Stimulated activated CD4-positive, alpha-beta T cell treated with anti-CD3 and anti-CD28 coated beads, Interleukin-15, amount 100 ng/mL, for 48 hours (primary cell): Measurements from ENCODE around the gene ATP5MC2.
"Not testable (repeated sequence)": the region's sequence is repeated elsewhere in the genome, so short reads cannot be mapped to it uniquely, and the experiment has no call there.

Source experiments
- DNase-seq, 2 donors: peaks; one replicate each; pipeline ENCODE4 v3.0.0-alpha.2; 2020; ENCODE audit warnings: low read depth in 2 of 2

The ATP5MC2 gene

DNA sequence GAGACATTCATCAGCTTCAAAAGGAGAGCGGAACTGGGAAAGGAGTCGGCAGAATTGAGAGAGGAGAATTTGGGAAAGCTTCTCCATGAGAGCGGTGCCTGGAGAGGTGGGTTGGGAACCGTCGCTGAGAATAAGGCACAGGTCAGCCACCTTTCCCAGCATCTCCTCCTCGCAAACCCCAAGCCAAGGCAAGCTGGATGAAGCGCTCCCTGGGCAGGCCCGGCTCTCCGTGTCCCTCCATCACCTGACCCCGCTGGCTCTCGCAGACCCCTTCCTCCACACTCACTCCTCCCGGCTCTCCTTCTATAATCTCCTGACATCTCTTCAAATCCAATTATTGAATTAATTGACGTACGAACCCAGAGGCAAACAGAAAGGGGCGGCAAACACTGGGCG is 18.9 kb upstream of the ATP5MC2 start:
- no peak for DNase-seq

DNA sequence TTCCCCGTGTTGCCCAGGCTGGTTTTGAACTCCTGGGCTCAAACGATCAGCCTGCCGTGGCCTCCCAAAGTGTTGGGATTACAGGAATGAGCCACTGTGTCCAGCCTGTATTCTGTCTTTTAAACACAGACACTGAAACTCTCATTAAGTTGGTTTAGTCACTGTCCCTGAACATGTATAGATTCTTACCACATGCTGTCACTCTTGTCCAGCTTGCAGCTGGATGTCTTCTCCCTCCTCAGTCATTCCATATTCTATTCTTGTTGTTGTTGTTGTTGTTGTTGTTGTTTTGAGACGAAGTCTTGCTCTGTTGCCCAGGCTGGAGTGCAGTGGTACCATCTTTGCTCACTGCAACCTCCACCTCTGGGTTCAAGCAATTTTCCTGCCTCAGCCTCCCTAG is 12.3 kb upstream of the ATP5MC2 start:
- no peak for DNase-seq

DNA sequence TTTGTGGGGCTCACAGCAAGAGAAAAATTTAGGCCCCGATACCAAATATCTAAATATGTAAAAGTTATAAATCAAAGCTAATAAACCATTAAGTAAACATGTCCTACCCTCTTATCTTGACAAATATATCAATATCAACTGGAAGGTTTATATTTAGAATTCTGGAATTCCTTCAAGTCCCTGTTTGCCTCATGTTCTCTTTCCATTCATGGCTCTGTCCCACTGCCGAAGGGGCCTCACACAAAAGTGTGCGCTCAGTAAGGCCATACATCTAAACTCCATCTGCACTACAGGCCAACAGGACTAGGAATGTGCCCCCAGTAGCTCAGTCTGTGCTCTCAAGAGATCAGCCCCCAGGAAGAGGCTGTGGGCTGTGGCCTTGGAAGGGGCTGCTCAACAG is 10.6 kb upstream of the ATP5MC2 start:
- DNase-seq = no peak

DNA sequence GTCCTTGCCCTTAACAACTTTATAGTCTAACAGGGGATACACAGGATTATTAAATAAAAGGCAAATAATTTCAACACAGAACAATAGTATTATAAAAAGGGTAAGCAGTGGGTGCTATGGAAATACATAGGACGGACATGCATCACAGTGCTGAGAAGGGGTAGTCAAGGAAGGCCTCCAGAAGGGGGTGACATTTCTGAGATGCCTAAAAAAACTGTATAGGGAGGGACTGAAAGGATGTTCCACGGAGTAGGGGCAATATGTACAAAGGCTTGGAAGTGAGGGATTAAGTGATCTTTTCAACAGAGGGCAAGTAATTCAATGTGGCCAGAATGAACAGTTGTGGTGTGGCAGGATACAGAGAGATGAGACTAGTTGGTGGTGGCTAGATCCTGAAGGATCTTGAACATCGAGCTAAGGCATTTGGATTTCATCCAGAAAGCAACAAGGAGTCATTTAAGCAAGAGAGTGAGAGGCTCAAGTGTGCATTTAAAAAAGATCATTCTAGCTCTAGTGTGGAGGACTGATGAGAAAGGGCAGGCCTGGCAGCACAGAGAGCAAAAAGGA is 8.9 kb upstream of the ATP5MC2 start:
- no peak for DNase-seq

DNA sequence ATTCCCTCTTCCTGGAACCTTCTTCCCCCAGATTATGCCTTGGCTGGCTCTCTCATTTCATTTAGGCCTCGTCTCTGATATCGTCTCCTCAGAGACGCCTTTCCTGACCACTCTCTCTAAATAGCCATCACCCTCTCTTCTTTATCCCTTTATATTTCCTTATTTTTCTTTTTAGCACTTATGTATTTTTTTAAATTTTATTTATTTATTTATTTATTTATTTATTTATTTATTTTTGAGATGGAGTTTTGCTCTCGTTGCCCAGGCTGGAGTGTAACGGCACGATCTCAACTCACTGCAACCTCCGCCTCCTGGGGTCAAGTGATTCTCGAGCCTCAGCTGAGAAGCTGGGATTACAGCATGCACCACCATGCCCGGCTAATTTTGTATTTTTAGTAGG is 8.1 kb upstream of the ATP5MC2 start:
- no peak for DNase-seq

DNA sequence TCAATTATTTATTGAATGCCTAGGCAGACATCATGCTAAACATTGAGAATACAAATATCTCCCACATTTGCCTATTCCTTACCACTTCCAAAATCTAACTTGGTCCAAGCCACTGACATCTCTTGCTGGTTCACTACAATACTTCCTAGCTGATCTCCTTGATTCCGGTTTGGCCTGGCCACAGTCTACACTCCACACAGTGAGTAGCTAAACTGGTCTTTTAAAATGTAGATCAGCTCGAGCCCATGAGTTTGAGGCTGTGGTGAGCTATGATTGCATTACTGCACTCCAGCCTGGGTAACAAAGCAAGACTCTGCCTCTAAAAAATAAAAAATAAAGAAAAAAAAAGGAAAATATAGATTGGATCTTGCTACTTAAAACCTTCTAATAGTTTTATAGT is 7.6 kb upstream of the ATP5MC2 start:
- DNase-seq = no peak

DNA sequence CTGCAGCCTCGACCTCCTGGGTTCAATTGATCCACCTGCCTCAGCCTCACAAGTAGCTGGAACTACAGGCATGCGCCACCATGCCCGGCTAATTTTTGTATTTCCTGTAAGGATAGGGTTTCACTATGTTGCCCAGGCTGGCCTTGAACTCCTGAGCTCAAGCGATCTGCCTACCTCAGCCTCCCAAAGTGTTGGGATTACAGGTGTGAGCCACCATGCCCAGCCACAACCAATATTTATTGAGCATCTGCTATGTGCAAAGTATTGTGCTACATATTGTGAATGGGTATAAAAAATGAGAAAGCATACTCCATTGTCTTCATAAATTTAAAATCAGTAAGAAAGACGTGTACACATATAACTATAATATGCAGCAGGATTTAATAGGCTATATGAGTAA is 4.2 kb upstream of the ATP5MC2 start:
- DNase-seq = not testable (repeated sequence)

DNA sequence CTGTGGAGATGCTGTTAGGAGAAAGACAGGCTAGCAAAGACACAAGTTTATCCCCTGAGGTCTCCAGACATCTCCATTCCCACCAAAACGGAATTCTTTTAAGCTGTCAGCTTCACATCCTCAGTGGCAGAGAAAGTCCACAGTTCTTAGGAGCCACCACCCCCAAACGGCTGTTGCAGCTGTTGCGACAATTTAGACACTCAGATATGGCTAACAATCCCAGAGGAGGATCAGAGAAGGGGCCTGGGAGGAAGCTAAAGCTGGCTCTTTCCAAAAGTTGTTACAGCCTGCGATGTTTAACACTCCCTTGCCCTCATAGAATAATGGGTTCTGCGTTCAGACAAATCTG is 1.9 kb upstream of the ATP5MC2 start:
- no peak for DNase-seq

DNA sequence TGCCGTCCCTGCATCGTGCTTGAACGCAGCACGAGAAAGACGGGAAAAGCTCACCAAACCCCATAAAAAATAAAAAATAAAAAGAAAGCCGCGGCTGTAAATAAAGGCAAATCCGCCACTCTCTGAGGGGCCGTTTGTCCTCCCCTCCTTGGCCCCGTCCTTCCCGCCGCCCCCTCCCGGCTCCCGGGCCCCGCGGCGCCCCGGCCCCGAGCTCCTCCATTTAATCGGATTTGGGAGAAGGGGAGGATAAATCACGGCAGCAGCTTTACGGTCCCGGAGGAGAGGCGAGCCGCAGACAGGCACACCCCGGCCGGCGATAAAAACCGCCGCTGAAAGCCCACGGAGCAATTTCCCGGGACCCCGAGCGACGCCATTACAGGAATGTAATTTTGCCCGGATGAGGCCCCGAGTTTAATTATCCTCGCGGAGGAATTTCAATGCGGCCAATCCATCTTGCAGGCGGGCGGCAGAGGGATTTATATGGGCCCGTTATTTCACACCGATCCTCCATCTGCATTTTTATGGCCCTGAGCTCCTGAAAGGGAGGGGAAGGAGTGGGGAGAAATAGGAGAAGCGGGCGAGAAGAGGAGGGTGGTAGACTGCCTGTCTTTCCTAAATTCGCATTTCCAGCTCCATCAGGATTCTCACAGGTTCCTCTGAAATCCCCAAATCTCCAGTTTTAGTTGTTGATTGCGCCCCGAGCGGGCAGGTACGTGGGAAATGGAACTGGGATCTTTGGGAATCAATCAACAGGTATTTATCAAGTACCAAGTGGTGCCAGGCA is 1.3 kb upstream of the ATP5MC2 start:
- DNase-seq = no peak

DNA sequence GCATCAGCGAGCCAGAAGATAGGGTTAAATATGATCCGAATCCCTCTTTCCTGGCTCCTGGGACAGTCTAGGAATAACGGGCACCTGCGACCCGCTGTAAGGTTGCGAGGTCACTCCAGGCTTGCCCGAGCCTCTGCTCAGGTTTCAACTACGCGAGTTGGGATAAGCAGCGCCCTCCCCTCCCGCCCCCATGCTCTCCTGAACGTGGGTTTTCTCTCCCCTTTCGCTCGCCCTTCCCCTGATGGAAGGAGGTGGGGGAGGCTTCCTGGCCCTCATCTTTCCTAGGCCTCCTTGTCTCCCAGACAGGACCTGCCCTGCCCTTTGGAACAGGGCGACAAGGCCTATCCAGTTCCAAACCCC is 753 bp upstream of the ATP5MC2 start:
- DNase-seq = peak in 1 of 2 donors; percentile 8

DNA sequence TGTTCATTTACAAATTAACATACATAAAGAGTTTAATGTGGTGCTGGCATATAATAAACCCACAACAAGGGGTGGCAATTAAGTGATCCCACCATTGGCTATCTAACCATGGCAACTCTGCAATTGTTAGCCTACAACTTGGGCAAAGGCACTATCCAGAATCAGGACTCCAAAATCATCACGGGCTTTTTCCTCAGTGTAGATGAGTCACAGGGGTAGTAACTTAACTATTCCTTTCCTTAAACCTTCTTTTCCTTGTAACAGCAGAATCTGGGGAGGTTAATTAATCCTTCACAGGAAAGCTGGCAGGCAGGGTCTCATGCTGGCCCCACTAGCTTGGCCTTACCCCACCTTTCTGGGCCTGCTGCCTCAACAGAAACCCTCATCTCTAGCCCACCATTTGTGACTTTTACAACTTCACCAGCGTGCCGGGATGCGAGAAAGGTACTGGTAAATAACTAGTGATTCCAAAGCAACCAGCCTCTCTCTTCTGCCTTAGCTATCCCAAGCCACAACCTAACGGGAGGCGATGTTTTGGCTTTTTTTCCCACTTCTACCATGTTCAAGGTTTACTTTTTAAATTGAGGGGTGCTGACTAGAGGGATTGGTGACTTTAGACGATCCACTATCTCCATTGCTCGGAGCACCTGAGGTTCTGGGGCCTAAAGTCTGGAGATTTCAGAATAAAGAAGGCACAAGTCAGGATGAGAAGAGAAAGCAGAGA is 744 bp downstream of the ATP5MC2 start:
- no peak for DNase-seq

DNA sequence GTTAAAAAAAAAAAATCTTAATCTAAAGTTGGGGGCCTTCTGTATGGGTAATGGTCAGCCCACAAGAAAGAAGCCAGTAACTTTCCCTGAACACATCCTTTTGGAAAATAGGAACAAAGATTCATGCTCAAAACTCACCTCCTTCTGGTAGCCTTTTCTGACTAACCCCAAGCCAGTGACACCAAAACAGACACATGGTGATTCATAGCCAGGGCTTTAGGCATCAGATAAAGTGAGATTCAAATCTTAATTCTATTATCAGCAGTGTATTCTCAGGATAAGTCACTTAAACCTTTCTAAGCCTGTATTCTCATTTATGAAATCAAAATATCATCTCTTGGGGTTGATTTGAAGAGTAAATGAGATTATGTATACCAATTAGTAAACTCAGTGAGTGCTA is 4.9 kb downstream of the ATP5MC2 start:
- no peak for DNase-seq

DNA sequence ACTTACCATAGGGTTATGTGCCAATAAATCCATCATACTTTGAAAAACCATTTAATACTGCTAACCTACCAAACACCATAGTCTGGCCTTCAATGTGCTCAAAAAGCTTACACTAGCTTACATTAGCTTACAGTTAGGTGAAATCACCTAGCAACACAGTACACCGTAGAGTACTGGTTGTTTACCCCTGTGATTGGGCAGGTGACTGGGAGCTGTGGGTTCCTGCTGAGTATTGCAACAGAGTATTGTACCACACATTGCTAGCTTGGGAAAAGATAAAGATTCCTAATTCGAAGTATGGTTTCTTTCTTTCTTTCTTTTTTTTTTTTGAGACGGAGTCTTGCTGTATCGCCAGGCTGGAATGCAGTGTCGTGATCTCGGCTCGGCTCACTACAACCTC is 5.6 kb downstream of the ATP5MC2 start:
- no peak for DNase-seq

DNA sequence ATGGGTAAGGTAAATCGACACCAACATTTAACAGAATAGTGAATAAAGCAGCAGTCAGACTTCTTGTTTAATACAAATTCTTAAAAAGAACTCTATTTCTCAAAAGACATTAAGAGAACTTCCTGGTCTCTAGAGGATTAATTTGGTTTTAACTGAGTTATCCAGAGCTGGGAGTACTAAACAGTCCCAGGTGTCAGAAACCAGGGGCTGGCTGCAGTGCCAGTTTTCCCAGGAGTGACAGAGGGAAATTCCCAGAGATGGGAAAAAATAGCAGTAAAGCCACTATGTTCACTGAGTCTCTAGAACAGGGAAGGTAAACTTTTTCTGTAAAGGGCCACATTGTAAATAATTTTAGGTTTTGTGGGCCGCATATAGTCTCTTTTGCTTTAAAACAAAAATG is 8.8 kb downstream of the ATP5MC2 start:
- DNase-seq = no peak

DNA sequence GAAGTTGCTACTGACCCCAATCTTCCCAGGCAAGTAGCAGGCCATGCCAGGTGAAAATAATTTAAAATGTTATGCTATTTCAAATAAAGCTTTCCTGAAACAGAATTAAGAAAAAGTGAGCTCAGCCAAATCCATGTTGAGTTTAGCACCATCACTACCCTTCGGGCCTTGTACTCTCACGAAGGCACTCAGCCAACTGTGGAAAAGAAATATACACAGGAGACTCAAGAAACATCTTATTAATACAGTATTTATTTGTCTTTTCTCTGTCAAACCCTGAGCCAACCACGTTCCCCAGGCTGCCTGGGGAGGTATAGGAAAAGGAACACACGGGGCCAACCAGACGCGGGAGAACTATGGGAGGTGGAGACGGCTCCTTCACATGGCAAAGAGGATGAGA is 10.9 kb downstream of the ATP5MC2 start:
- DNase-seq = no peak

DNA sequence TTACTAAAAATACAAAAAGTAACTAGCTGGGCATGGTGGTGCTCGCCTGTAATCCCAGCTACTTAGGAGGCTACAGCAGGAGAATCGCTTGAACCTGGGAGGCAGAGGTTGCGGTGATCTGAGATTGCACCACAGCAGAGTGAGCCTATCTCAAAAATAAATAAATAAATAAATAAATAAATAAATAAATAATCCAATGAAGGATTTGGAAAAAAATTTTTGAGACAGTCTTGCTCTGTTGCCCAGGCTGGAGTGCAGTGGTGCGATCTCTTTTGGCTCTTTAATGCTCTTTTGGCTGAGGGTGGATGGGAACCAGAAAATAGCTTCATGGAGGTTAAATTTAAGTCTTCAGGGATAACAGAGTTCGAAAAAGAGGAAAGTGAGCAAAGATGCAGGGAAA is 11.7 kb downstream of the ATP5MC2 start:
- DNase-seq = no peak

DNA sequence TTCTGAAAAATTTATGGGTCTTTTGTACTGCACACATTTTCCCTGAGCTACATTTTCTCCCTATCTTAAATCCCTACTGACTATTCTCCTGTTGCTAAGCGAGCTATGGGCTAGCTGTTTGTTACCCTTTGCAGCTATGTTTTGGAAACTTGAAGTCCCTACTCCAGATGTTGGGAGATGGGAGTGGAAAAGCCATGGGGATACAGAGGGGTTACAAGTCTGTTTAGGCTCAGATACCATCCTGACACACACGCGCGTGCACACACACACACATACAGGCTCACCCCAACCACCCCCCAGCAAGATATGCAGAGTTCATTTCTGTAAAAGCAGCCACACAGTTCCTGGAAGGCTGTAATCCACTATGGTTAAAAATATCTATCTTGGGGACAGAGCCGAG is 15.8 kb downstream of the ATP5MC2 start:
- no peak for DNase-seq

DNA sequence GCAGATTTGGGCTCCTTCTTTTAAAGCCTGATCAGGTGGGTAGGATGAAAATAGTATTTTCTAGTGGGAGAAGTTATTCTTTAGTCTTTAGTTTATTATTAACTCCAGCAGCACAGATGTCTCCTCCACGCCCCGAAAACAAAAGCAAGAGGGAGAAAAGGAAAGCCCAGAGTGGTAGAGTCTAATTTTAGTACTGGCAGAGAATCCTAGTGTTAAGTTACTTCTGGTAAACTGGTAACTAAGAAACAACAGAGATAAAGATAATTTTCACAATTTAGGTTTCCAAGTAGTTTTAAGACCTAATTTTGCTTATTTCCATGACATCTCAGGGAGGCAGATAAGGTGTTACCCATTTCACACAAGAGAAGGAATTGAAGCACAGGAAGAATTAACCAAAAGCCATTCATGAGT is 16.3 kb downstream of the ATP5MC2 start:
- no peak for DNase-seq

DNA sequence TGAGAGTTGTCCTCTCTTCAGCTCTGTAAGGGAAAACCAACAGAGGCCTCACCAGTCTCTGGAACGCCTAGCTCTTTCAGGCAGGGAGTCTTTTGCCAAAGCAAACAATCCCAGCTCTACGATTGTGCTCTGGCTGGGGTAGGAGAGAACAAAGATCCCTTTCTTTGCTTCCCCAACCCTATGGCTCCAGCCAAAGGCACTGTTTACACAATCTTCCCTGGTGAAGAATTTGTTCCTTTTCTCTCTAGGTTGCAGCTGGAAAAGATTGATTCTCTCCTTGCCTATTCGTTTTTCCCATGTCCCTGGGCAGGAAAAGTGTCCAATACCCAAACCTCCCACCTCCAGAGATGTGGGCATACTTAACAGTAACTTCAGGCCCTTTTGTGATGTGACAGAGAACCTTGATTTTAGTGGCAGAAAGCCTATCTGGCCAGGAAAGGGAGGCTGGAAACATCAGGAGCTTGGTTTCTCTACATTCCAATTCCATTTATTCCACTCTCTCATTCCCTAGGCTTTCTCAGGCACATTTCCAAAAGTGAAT is 16.8 kb downstream of the ATP5MC2 start:
- no peak for DNase-seq

DNA sequence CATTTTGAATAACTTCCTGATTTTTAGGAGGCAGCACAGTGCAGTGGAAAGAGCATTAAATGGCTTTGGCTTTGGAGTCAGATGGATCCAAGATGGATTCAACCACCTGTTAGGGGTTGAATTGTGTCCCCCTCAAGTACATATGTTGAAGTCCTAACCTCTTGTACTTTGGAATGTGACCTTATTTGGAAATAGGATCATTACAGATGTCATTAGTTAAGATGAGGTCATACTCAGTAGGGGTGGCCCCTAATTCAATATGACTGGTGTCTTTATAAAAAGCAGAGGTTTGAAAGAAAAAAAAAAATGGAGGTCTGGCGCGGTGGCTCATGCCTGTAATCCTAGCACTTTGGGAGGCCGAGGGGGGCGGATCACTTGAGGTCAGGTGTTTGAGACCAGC is 18.8 kb downstream of the ATP5MC2 start:
- DNase-seq = no peak

DNA sequence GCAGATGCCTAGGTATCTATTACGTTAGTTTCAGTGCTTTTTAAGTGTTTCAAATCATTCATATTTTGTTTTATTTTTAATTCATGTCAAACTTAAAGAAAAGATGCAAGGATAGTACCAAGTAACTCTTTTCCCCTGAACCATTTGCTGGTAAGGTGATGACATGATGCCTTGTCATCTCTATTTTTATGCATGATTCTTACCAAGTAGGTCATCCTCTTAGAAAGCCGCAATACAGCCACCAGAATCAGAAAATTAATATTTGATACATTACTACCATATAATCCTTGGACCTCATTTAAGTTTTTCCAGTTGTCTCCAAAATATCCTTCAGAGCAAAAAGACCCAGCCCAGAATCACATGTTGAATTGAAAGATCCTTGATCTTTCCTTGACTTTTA is 22.3 kb downstream of the ATP5MC2 start:
- DNase-seq = no peak

DNA sequence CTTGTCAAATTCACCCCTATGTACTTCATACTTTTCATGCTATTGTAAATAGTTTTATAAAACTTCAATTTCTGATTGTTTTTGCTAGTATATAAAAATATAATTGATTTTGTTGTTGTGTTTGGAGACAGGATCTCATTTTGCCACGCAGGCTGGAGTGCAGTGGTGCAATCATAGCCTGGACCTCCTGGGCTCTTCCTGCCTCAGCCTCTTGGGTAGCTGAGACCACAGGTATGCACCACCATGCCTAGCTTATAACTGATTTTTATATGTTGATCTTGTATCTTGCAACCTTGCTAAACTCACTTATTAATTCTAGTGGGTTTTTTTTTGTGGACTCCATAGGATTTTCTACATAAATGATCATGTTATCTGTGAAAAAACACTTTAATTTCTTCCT is 23.5 kb downstream of the ATP5MC2 start:
- no peak for DNase-seq

DNA sequence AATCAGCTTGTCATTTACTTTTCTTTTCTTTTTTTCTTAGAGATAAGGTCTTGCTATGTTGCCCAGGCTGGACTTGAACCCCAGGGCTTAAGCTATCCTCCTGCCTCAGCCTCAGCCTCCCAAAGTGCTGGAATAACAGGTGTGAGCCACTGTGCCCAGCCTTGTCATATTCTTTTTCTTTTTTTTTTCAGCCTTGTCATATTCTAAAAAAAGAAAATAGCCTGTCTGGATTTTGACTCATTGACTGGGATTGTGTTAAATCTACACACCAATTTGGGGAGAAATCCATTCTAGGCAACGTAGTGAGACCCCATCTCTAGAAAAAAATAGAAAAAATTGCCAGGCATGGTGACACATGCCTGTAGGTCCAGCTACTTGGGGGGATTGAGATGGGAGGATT is 24.1 kb downstream of the ATP5MC2 start:
- no peak for DNase-seq
